ENCODE results near the gene EDEM1.

DNA sequence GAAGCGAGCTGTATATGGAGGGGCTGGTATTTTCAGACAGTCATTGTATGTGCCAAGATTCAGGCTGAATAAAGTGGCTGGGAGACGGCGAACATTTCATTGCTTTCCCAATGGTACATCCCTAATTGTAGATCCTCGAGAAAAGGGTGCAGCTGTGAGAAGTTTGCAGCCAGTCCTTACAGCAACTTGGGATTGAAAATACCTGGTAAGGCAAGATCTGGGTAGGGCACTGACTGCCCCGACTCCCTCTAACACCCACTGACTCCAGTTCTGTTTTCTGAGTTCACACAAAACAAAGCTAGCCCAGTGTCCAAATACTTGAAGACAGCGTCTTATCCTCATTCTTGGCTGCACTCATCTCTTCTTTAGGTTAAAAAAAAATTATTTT, 63.7 kb downstream of the EDEM1 start:
- TF ChIP-seq, protein P1, sequence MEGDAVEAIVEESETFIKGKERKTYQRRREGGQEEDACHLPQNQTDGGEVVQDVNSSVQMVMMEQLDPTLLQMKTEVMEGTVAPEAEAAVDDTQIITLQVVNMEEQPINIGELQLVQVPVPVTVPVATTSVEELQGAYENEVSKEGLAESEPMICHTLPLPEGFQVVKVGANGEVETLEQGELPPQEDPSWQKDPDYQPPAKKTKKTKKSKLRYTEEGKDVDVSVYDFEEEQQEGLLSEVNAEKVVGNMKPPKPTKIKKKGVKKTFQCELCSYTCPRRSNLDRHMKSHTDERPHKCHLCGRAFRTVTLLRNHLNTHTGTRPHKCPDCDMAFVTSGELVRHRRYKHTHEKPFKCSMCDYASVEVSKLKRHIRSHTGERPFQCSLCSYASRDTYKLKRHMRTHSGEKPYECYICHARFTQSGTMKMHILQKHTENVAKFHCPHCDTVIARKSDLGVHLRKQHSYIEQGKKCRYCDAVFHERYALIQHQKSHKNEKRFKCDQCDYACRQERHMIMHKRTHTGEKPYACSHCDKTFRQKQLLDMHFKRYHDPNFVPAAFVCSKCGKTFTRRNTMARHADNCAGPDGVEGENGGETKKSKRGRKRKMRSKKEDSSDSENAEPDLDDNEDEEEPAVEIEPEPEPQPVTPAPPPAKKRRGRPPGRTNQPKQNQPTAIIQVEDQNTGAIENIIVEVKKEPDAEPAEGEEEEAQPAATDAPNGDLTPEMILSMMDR (conservative IDR thresholded peaks at IDR 0.05) = no peak
- no peak for TF ChIP-seq ZFX (IDR thresholded peaks at IDR 0.05)
